ENCODE measurements around the gene INO80D.
"Not testable (repeated sequence)": the region's sequence is repeated elsewhere in the genome, so short reads cannot be mapped to it uniquely, and the experiment has no call there.

Gene INO80D

GRCh38 chr2:206083602-206084438 is 2.2 kb downstream of the INO80D start:
- peak; percentile 21 for DNase-seq

GRCh38 chr2:206082298-206082843 is 3.6 kb downstream of the INO80D start:
- no peak for DNase-seq

- no peak for DNase-seq
Observed at GRCh38 chr2:206080927-206081326, 5.0 kb downstream of the INO80D start.

- DNase-seq, result no peak
Observed at GRCh38 chr2:206079699-206080465, 6.1 kb downstream of the INO80D start.

GRCh38 chr2:206077879-206078278 is 8.1 kb downstream of the INO80D start:
- DNase-seq, result not testable (repeated sequence)

- no peak for DNase-seq
Observed at GRCh38 chr2:206075113-206075512, 10.9 kb downstream of the INO80D start.

GRCh38 chr2:206071807-206072206 is 14.2 kb downstream of the INO80D start:
- DNase-seq, result no peak

GRCh38 chr2:206069417-206069816 is 16.6 kb downstream of the INO80D start:
- no peak for DNase-seq

GRCh38 chr2:206068207-206068606 is 17.8 kb downstream of the INO80D start:
- DNase-seq, result no peak

GRCh38 chr2:206064077-206064476 is 21.9 kb downstream of the INO80D start:
- no peak for DNase-seq

GRCh38 chr2:206063635-206064034 is 22.3 kb downstream of the INO80D start:
- DNase-seq, result no peak

- DNase-seq, result no peak
Observed at GRCh38 chr2:206062724-206063123, 23.2 kb downstream of the INO80D start.

GRCh38 chr2:206056286-206056685 is 29.7 kb downstream of the INO80D start:
- no peak for DNase-seq

- no peak for DNase-seq
Observed at GRCh38 chr2:206054952-206055351, 31.0 kb downstream of the INO80D start.

GRCh38 chr2:206051912-206052311 is 34.1 kb downstream of the INO80D start:
- DNase-seq, result no peak

- no peak for DNase-seq
Observed at GRCh38 chr2:206049392-206049791, 36.6 kb downstream of the INO80D start.

- DNase-seq, result no peak
Observed at GRCh38 chr2:206045251-206045650, 40.7 kb downstream of the INO80D start.

GRCh38 chr2:206040525-206040924 is 45.4 kb downstream of the INO80D start:
- DNase-seq, result no peak

- DNase-seq, result not testable (repeated sequence)
Observed at GRCh38 chr2:206035393-206035792, 50.6 kb downstream of the INO80D start.

- DNase-seq, result not testable (repeated sequence)
Observed at GRCh38 chr2:206033452-206033851, 52.5 kb downstream of the INO80D start.

GRCh38 chr2:206031950-206032567 is 53.9 kb downstream of the INO80D start:
- no peak for DNase-seq

GRCh38 chr2:206031162-206031784 is 54.7 kb downstream of the INO80D start:
- DNase-seq, result no peak

GRCh38 chr2:206028101-206028500 is 57.9 kb downstream of the INO80D start:
- no peak for DNase-seq
